Amygdala (tissue), 56 donors: Measurements from ENCODE around the gene CPSF4L.
A peak's percentile ranks its signal among the peaks of the same experiment; 100 is the strongest.

Source experiments
- DNase-seq, 56 donors: peaks; one replicate each; lab custom pipeline; 2025; lab: John Stamatoyannopoulos, UW

Gene CPSF4L

GRCh38 chr17:73208139-73208827 is 53.4 kb downstream of the CPSF4L start:
- DNase-seq: peak in 1 of 56 donors; percentile 9

DNA sequence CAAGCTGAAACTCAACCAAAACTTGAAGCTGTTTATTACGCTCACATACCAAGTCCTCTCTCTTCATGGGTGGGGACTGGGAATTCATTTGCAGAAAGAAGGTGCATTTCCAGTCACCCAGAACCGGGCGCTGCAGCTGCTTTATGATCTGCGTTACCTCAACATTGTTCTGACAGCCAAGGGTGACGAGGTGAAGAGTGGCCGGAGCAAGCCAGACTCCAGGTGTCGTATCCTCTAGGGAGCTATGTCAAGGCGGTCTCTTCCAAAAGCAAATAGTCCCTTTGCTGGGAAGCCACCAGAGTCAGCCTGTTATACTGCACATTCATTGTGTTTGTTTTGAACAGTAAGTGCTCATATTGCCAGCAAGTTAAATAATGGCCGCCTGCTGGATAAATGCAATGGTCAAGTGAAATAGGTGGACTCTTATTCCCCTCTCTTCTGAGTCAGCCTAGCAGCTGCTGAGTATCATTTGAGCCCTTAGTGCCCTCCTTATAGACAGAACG is 56.2 kb downstream of the CPSF4L start:
- DNase-seq: no peak

GRCh38 chr17:73203788-73204479 is 57.7 kb downstream of the CPSF4L start:
- no peak for DNase-seq

GRCh38 chr17:73203135-73203787 is 58.4 kb downstream of the CPSF4L start:
- DNase-seq: no peak

- DNase-seq: no peak
These were observed 60.2 kb downstream of the CPSF4L start for GRCh38 chr17:73201215-73202069.

- DNase-seq: no peak
These were observed 61.2 kb downstream of the CPSF4L start for GRCh38 chr17:73200476-73200875.

GRCh38 chr17:73199751-73200317 is 61.8 kb downstream of the CPSF4L start:
- DNase-seq: no peak

GRCh38 chr17:73198930-73199260 is 62.8 kb downstream of the CPSF4L start:
- no peak for DNase-seq
